Stimulated activated CD4-positive, alpha-beta T cell treated with anti-CD3 and anti-CD28 coated beads, Interleukin-15, amount 100 ng/mL, for 48 hours (primary cell): ENCODE data around the gene RAB36.
A peak's percentile ranks its signal among the peaks of the same experiment; 100 is the strongest.

Experiments used
- DNase-seq, 2 donors: peaks; one replicate each; pipeline ENCODE4 v3.0.0-alpha.2; 2020; ENCODE audit warnings: low read depth in 2 of 2

RAB36 gene

DNA sequence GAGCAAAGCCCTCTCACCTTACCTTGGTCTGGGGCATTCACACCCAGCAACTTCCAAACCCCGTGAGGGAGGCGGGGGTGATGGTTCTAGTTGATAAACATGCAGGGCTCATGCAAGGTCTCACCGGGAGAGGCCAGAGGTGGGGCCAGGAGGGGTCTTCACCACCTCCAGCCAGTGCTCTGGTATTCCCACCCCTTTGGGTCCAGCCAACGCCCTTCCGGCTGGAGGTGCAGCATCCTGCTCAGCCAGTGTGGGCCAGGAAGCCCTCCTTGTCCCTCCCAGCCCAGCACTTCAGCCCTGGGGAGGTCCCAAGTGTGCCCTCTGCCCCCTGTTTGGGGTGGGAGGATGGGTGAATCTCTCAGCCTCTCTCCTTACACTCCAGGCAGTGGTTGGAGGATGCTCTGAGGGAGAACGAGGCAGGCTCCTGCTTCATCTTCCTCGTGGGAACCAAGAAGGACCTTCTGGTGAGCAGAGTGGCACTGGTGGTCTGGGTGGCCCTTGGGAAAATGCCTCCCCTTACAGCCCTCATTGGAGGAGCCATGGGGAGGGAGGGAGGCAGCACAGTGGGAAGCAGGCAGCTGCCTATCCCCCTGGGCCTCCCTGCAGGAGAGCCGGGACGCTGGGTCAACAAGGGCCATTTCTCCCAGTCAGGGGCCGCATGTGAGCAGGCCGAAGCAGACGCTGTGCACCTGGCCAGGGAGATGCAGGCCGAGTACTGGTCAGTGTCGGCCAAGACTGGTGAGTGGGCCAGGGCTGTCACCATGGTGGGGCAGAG lies 13.4 kb downstream of the RAB36 start:
- DNase-seq: no peak

DNA sequence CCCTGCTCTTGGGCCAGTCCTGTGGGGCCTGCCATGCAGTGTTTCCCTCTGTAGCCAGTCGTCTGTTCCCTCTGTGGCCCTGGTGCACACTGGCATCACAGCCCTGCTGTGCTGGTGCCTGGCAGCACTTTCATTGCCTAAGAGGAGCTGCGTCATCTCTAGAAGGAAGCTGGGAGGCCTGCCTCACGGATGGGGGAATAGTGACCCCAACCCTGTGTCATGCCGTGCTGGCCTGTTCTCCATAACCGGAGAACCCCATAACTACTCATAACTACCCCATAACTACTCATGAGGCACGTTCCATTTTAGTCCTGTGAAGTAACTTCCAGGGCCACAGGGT lies 14.0 kb downstream of the RAB36 start:
- DNase-seq: no peak

DNA sequence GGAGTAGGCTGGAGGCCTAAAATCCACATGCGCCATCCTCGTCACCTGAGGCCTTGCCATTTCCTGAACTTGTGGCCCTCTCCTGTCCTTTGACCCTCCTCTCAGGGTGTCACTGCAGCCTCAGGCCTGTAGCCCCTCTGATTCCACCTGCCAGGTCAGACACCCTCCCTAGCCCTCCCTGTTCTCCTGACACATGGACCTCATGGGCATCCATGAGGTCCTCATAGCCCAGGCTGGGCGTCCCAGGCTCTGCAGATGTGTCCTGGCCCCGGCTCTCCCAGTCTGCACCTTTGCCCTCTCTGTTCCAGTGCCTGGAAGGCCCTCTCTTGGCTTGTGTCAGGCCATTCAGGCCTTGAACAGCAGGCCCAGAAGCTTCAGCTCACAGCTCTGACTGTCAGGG lies 15.8 kb downstream of the RAB36 start:
- no peak for DNase-seq

DNA sequence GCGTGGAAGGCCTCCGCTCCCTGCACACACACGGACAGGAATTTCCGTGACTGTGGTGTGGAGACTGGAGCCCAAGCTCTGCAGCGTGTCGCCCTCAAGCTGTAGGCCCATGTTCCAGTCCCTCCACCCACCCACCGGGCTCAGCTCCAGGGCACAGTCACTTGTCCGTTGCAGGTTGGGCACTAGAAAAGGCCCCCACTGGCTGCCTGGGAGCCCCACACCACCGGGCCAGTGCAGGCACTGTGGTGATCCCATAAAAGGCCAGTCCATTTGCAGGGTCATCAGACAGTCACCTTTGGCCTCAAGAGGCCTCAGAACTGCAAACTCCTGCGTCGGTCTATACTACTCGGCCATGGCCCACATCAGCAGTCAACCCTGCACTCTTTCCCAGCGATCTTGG lies 16.3 kb downstream of the RAB36 start:
- DNase-seq: no peak

DNA sequence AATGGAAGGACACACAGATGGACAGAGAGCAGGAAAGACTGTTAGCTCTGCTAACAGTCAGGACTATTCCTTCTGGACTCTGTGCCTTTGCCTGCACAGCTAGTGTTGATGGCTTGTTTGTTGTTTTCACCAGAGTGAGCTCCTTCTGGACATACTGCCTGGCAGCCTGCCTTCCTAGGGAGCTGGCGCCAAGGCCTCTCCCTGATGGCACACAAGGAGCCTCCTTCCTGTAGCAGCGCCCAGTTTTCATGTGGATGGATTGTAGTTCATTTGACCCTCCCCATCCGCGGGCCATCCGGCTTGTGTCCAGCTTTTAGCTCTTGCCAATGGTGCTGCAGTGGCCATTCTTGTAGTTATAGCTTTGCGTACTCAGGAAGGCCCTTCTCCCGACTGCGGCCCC lies 18.4 kb downstream of the RAB36 start:
- DNase-seq: no peak

DNA sequence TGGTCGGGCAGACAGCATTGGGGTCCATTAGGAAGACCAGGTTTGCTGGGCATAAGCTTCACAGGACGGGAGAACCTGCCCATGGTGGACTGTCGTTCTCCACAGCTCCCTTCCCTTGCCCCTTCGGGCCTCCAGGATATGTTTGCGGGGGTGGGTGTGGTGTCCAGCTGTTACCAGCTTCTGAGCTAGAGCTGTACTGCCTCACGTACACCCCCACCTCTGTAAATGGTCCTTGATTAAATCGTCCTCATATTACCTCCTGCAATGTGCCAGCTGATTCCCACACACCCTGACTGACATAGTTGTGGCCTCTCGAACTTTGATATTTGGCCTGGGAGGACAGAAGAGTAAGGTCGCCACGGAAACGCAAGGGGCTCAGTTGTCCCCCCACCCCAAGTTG lies 18.8 kb downstream of the RAB36 start:
- DNase-seq: no peak

DNA sequence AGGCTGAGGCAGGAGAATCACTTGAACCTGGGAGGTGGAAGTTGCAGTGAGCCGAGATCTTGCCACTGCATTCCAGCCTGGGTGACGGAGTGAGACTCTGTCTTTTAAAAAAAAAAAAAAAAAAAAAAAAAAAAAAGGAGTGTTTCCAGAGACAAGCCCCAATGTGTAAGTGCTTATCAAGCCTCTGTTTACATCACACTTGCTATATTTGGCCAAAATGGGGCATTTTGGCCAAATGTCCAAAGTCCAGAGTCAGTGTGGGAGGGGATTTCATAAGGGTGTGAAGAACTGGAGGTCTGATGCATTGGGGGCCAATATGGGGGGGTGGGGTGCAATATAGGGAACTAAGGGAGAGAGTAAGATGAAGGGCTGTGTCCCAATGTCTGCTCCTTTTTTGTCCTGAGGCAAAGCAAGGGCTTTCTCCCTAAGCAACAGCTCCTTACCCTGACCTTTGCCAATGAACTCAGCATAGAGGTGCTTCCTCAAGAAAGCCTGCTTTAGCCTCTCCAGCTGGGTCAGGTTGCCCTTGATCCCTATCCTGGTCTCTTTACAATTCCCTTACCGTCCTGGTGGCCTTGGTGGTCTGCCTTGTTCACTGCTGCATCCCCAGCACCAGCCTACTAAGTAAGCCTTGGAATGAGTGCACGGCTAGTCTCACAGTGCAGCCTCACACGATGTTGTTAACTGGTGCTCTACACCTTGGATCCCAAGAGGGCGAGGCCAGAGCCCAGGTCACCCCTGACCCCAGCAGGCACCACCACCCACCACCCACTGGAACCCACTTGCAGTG lies 21.0 kb downstream of the RAB36 start:
- no peak for DNase-seq

DNA sequence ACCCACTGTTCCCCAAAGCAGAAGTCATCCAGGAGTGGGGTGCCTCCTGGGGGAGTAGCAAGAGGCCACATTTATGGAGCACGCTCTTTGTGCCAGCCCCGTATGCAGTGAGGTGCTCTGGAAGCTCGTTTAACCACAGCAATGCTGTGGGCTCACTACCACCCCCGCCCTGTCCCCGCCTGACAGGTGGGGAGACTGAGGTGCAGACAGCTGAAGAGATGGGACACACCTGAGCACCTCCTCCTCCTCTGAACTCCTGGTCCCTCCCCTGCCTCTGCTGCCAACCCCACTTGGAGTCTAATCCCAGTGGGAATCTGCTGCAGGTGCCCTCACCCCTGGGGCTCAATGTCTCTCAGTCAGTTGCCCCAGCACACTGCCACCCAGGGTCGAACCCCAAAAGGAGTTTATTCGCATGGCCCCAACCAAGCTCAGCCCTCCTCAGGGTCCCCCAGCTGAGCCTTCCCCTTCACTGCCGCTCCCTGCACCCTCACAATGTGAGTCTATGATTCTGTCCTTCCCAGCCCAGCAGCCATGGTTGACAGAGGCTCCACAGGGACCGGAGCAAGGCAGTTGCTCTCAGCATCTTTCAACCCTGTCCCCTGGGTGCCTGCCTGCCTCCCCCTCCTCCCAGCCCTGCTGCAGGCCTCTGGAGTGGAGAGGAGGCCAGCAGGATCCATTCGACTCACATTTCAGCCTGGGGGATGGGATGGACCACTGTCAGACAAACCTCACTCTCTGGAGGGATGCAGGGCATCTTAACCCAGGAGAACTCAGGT lies 21.8 kb downstream of the RAB36 start:
- DNase-seq: no peak

DNA sequence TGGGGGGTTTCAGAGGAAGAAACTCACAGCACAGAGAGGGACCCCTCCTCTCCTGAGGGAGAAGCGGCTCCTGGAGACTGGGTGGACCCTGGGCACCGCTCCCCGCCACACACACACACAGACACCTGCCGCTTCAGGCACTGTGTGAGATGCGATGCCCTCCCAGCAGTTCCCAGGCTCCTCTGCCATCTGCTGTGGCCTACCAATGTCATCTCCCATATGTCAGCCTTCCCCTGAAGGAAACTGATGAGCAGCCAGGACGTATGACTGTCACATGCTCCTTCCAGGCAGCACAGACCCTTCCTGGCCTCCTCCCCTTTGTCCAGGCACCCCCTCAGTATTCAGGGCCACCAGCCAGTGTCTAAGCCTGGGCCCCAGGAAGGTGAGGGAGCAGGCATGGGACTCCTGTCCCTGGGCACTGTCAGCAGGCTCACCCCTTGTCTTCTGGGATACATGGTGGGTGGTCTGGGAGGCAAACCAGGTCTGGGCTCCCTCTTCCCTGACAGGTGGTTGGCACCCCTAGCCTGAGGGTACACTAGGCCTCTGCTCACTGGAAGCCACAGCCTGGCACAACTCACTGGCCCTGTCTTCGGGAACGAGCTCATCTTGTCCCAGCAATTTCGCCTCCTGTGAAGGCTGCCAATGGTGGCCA lies 23.2 kb downstream of the RAB36 start:
- DNase-seq: no peak

DNA sequence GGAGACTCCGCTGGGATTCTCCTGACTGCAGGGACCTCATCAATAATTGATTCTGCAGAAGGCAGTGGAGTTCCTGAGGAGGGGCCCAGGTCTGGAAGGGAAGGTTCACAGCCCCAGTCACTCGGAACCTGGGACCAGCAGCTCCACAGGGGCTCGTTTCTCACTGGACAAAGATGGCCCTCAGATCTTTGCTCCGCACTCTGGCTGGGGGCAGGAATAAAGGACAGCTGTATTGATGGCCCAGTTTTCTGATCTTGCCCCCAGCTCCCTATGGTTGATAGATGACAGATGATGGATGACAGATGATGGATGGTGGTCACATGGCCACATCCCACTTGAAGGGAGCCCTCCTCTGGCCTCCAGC lies 23.7 kb downstream of the RAB36 start:
- no peak for DNase-seq

DNA sequence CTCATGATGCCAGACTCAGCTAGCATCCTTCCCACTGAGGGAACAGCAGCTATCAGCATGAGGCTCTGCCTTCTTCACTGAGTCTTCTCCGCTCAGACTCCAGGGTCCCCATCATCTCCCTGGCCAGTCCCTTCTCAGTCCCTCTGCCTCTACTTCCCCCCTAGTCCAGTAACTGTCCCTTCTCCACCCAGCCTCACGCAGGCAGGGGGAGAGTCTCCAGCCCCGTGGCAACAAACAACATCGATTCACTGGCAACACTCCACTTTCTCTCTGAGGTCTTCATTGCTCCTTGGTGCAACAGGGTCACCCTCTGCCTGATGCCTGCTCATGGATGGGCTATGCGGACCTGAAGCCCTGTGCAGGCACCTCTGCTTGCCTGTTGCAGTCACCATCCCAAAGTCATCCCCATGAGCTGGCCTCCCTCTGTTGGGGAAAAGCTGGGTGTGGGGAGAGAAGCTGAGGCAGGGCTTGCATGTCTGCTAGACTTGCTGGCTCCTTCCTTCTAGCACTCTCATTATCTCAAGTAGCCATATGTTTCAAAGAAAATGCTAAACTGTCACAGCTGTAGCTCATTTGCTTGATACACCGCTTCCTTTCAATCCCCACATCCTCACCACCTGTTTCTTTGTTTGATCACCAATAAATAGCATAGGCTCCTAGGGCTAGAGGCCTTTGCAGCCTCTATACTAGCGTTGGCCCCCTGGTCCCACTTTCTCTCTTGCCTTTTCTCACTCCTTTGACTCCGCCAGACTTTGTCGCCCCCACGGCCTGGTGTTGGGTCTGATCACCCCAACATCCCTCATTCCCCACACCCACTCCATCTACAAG lies 30.8 kb downstream of the RAB36 start:
- DNase-seq: no peak

DNA sequence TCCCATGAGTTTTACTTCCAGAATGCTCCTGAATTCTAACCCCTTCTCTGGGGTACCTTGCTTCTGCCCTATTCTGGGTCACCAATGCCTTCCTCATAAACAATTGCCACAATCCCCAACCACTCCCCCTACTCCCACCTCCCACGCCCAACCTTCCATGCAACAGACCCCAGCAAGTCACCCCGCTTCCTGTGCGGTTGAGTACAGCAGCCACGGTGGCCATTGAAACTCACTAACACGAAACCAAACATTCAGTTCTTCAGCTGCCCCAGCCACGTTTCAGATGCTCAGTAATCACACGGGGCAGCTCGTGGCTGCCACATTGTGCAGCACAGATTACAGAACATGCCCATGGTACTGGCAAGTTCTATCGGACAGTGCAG lies 31.4 kb downstream of the RAB36 start:
- no peak for DNase-seq

DNA sequence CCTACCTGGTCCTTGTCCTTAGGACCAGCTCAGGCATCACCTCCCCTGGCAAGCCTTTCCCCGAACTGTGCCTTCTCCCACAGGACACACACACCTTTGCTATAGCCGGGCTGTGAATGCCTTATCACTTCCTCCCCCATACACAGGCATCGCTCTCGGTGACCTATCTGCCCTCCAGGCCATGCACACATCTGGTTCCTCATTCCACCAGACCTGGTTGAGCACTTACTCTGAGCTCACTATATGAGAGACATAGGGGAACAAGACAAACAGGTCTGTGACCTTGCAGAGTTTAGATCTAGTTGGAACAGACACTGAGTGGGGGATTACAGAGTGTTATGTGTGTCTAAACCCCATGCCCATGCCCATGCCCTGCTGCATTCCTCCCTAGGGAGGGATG lies 31.9 kb downstream of the RAB36 start:
- no peak for DNase-seq

DNA sequence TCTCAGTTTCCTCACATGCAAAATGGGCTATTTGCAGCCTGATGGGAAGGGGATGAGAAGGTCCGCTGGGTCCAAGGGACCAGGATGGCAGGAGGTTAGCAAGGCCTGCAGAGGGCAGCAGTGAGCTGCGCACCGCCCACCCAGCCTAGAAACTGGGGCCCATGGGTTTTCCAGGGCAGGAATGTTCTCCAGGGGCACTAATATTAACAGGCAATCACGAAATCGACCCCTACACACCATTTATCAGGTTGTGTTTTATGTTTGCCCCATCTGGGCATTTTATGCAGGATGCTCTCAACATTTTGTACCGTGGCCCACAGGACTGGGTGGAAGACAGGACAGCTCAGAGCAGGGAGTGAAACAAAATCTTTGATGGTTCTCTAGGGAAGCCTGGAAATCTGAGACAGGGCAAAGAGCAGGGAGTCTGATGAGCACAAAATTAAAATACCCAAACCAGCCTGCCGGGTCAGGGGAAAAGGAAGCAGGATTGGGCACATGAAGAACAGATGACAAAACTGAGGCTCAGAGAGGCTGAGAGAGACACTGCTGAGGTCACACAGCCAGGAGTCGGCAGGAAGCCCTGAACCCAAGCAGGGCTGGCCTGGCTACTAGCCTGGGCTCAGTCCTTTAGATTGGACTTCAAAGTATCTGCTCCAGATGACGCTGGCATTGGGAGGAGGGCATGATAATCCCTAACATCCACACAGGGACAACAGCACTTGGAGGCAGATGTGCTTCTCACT lies 33.4 kb downstream of the RAB36 start:
- DNase-seq: peak in 1 of 2 donors; percentile 54

DNA sequence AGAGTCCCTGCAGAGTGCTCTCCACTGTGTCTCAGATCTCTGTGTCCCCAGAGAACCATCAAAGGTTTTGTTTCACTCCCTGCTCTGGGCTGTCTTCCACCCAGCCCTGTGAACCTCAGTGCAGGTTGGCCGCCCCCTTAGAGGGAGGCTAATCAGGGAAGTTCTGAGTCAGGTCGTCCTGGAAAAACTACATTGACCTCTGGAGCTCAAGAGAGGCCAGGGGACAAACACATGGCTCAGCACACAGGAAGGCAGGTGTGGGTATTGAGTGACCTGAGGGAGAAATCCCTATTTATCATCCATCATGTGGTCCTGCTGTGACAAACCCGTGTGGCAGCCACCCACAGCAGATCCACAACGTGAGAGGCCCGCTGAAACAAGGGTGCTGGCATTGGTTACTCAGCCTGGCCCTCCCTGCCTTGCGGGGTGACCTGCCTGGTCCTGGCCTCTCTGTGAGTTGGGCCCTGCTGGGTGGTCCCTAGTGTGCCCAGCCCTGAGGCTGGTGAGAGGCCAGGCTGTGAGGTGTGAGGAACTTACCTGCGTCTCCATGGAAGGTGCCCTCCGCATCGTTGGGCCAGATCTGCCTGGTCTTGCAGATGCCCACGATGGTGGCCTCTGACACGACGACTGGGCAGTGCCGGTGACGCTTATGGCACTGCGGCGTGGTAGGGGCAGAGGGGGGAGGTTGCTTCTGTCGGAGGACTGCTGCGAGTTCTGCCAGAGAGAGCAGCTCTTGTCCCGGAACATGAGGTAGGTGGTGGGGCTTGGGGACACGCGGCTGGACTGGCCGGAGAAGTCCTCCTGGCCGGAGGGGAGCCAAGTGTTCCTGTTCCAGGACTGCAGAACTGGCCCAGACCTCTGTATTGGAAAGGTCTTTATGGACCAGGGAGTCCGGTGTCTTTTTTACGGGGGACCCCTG lies 34.4 kb downstream of the RAB36 start:
- no peak for DNase-seq

DNA sequence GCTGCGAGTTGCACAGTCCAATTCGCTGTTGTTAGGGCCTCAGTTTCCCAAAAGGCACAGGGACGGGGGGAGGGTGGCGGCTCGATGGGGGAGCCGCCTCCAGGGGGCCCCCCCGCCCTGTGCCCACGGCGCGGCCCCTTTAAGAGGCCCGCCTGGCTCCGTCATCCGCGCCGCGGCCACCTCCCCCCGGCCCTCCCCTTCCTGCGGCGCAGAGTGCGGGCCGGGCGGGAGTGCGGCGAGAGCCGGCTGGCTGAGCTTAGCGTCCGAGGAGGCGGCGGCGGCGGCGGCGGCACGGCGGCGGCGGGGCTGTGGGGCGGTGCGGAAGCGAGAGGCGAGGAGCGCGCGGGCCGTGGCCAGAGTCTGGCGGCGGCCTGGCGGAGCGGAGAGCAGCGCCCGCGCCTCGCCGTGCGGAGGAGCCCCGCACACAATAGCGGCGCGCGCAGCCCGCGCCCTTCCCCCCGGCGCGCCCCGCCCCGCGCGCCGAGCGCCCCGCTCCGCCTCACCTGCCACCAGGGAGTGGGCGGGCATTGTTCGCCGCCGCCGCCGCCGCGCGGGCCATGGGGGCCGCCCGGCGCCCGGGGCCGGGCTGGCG lies 35.1 kb downstream of the RAB36 start, which contains the start of gene BCR:
Gene BCR (plus strand): TSS at position 209 of the 592 bp plus-strand sequence. CDS start 452 bp downstream, outside the sequence.
- peak in 1 of 2 donors; percentile 51 for DNase-seq

DNA sequence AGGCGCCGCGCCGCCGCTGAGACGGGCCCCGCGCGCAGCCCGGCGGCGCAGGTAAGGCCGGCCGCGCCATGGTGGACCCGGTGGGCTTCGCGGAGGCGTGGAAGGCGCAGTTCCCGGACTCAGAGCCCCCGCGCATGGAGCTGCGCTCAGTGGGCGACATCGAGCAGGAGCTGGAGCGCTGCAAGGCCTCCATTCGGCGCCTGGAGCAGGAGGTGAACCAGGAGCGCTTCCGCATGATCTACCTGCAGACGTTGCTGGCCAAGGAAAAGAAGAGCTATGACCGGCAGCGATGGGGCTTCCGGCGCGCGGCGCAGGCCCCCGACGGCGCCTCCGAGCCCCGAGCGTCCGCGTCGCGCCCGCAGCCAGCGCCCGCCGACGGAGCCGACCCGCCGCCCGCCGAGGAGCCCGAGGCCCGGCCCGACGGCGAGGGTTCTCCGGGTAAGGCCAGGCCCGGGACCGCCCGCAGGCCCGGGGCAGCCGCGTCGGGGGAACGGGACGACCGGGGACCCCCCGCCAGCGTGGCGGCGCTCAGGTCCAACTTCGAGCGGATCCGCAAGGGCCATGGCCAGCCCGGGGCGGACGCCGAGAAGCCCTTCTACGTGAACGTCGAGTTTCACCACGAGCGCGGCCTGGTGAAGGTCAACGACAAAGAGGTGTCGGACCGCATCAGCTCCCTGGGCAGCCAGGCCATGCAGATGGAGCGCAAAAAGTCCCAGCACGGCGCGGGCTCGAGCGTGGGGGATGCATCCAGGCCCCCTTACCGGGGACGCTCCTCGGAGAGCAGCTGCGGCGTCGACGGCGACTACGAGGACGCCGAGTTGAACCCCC lies 35.8 kb downstream of the RAB36 start:
- DNase-seq: no peak

DNA sequence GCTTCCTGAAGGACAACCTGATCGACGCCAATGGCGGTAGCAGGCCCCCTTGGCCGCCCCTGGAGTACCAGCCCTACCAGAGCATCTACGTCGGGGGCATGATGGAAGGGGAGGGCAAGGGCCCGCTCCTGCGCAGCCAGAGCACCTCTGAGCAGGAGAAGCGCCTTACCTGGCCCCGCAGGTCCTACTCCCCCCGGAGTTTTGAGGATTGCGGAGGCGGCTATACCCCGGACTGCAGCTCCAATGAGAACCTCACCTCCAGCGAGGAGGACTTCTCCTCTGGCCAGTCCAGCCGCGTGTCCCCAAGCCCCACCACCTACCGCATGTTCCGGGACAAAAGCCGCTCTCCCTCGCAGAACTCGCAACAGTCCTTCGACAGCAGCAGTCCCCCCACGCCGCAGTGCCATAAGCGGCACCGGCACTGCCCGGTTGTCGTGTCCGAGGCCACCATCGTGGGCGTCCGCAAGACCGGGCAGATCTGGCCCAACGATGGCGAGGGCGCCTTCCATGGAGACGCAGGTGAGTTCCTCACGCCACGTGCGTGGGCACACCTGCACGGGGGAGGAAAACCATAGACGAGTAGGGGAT lies 36.5 kb downstream of the RAB36 start:
- no peak for DNase-seq
